ENCODE data around the gene C4orf36.

The C4orf36 gene

DNA sequence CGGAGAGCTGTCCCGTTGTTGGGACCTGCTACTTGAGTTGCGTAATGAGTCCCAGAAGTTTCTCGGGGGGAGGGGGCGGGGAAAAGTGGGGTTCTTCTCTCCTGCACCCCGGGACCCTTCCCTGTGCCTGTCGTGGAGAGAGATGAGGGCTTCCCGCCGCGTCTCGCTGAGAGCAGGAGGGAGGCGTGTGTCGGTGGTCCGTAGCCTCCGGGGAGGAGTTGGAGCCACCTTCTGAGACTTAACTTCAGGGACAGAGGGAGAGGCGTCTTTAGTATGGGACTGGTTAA is 43.3 kb upstream of the C4orf36 start:
- ChIA-PET POLR2A (interaction anchor here (0.6 to 2.5 kb wide), 6 partner anchors 10 to 284 kb away, joined by 3 to 27 read pairs (median 4); no protein-coding TSS in a partner anchor), CTCF (interaction anchor here (0.9 to 4.8 kb wide), 9 partner anchors 13 to 438 kb away, joined by 3 to 52 read pairs (median 4); no protein-coding TSS in a partner anchor)
- peak overlapping the region; percentile 83 for H3K4me3 ChIP-seq (ENCODE audit: low read depth, low read length)
- no peak for DNase-seq (ENCODE audit: low read depth, low spot score)
- TF ChIP-seq CTCF (IDR thresholded peaks at IDR 0.05; ENCODE audit: insufficient read depth, low read length, missing control alignments), result no peak

- no peak for DNase-seq (ENCODE audit: low read depth, low spot score)
- H3K4me3 ChIP-seq (ENCODE audit: low read depth, low read length), result peak within 1 kb of the TSS; percentile 83
- ChIA-PET CTCF (interaction anchor here (0.8 to 4.8 kb wide), 18 partner anchors 10 to 435 kb away, joined by 3 to 52 read pairs (median 4); no protein-coding TSS in a partner anchor), POLR2A (interaction anchor here (0.6 to 2.5 kb wide), 11 partner anchors 10 to 284 kb away, joined by 3 to 27 read pairs (median 4); no protein-coding TSS in a partner anchor)
- peak; percentile 59 for TF ChIP-seq CTCF (IDR thresholded peaks at IDR 0.05; ENCODE audit: insufficient read depth, low read length, missing control alignments)
Measured at GRCh38 chr4:86934771-86935565, 42.7 kb upstream of the C4orf36 start, which contains the start of gene AFF1. Gene AFF1 (plus strand): TSS chr4:86935011. CDS start chr4:86948534, 13,523 bp downstream.

GRCh38 chr4:86934147-86934770 is 42.0 kb upstream of the C4orf36 start:
- CTCF ChIA-PET, result interaction anchor here (0.8 to 4.8 kb wide), 13 partner anchors 11 to 301 kb away, joined by 3 to 52 read pairs (median 4); no protein-coding TSS in a partner anchor
- no peak for TF ChIP-seq CTCF (IDR thresholded peaks at IDR 0.05; ENCODE audit: insufficient read depth, low read length, missing control alignments)
- peak overlapping the region; percentile 83 for H3K4me3 ChIP-seq (ENCODE audit: low read depth, low read length)
- POLR2A ChIA-PET, result interaction anchor here (0.7 to 2.5 kb wide), 10 partner anchors 9 to 285 kb away, joined by 3 to 27 read pairs (median 4); no protein-coding TSS in a partner anchor
- no peak for DNase-seq (ENCODE audit: low read depth, low spot score)

- ChIA-PET CTCF (interaction anchor here (1.0 to 2.9 kb wide), 3 partner anchors 9 to 165 kb away, joined by 3 to 11 read pairs (median 5); no protein-coding TSS in a partner anchor), POLR2A (interaction anchor here (2.0 kb wide), 1 partner anchor 78 kb away, joined by 10 read pairs; no protein-coding TSS in a partner anchor)
- no peak for TF ChIP-seq CTCF (IDR thresholded peaks at IDR 0.05; ENCODE audit: insufficient read depth, low read length, missing control alignments)
- no peak for DNase-seq (ENCODE audit: low read depth, low spot score)
- no peak overlapping the region for H3K4me3 ChIP-seq (ENCODE audit: low read depth, low read length)
Measured at GRCh38 chr4:86928400-86929255, 36.4 kb upstream of the C4orf36 start.

GRCh38 chr4:86927843-86928395 is 35.7 kb upstream of the C4orf36 start:
- CTCF ChIA-PET, result interaction anchor here (2.9 kb wide), 1 partner anchor 166 kb away, joined by 11 read pairs; no protein-coding TSS in a partner anchor
- TF ChIP-seq CTCF (IDR thresholded peaks at IDR 0.05; ENCODE audit: insufficient read depth, low read length, missing control alignments), result no peak
- POLR2A ChIA-PET, result interaction anchor here (2.0 kb wide), 1 partner anchor 78 kb away, joined by 10 read pairs; no protein-coding TSS in a partner anchor
- H3K4me3 ChIP-seq (ENCODE audit: low read depth, low read length), result no peak overlapping the region
- peak; percentile 92 for DNase-seq (ENCODE audit: low read depth, low spot score)

Measured in AG04449 (cell line).